GM19035 (cell line): ENCODE results near the gene MTARC2.

ENCODE experiments used
- ATAC-seq: cut with Tn5 transposase; IDR thresholded peaks from one replicate; pipeline ENCODE4 v1.9.1; 2021; ENCODE audit not compliant: unreplicated experiment

Gene MTARC2

DNA sequence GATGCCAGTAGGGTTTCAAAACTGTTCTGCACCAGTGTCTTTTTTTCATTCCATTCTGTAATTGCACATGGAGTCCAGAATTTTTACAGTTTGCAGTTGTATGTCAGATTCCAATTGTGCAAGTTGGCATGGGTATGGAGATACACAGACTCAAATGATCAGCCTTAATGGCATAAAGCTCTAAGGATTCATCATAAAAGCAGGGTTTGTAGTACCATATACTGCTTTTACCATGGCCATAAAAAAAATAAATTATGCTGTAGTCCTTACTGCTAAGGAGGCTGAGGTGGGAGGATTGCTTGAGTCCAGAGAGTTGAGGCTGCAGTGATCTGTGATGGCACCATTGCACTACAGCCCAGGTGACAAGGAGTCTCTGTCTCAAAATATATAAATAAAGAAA is 48.9 kb downstream of the MTARC2 start:
- ATAC-seq: no peak

DNA sequence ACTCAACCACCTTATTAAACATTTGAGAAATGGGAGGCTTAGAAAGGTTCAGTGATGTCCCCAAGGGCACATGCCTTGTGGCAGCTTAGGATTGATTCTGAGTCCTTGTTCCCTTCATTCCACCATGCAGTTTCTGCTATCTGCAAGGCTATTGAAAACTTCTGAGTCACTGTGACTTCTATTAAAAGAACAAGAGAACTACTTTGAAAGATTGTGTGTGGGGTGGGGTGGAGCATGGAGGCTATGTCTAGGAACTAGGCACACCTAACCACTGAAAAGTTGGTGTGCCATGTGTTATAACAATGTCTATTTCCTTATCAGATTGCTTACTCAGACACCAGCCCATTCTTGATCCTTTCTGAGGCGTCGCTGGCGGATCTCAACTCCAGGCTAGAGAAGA is 49.4 kb downstream of the MTARC2 start:
- no peak for ATAC-seq

DNA sequence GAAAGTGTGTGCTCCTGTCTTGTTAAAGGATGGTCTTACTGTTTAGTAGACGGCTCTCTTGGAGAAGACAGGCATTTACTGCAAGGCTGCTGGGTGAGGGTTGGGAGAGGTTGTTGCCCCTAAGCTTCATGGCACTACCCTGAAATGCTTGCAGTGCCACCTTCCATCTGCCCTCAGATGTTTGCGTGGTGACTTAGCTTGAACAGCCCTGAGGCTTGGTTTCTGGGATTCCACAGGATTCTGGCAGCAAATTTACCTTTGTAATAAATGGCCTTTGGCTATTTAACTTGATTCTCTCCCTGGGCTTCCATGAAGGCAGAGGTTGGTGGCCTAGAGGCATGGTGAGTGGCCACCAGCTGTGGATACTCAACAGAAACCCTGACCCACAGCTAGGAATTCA is 50.2 kb downstream of the MTARC2 start:
- no peak for ATAC-seq

DNA sequence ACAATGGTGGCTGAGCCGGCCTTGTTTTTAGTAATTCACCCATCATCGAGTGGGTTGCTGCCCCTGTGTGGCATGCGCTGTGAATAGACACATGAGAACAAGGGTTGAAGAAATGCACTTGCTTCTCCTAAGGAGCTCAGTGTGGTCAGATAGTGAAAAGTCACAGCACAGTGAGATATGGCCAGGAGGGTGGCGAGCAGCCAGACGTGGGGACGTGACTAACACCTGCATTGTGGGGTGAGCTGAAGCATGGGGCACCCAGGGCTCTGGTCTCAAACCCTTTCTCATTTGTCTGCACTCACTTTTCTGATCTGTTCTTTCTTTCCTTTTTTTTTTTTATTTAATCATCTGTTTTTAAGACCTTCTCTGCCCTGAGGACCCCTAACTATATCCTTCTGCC is 52.1 kb downstream of the MTARC2 start:
- ATAC-seq: no peak

GRCh38 chr1:220803401-220804201 is 55.5 kb downstream of the MTARC2 start:
- ATAC-seq: peak; percentile 76

- no peak for ATAC-seq
Measured at GRCh38 chr1:220804202-220804586, 56.1 kb downstream of the MTARC2 start.

- no peak for ATAC-seq
Measured at GRCh38 chr1:220806408-220806807, 58.3 kb downstream of the MTARC2 start.

DNA sequence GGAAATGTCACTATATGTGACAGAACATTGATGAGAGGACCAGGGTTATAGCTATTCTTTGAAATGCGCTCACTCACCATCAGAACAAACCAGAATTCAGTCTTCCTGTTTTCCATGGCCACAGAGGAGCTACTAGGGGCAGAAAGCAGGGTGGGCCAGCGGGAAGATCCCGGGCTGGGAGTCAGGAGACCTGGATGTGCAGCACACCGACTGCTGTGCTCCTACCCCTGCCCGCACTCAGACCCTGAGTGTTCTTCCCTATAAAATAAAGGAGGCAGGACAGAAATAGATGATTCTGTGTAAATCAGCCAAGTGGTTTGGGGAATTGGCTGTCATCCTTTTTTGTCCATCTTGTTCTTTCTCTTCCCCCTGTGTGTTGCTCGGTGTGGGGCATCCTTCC is 59.6 kb downstream of the MTARC2 start:
- ATAC-seq: no peak

DNA sequence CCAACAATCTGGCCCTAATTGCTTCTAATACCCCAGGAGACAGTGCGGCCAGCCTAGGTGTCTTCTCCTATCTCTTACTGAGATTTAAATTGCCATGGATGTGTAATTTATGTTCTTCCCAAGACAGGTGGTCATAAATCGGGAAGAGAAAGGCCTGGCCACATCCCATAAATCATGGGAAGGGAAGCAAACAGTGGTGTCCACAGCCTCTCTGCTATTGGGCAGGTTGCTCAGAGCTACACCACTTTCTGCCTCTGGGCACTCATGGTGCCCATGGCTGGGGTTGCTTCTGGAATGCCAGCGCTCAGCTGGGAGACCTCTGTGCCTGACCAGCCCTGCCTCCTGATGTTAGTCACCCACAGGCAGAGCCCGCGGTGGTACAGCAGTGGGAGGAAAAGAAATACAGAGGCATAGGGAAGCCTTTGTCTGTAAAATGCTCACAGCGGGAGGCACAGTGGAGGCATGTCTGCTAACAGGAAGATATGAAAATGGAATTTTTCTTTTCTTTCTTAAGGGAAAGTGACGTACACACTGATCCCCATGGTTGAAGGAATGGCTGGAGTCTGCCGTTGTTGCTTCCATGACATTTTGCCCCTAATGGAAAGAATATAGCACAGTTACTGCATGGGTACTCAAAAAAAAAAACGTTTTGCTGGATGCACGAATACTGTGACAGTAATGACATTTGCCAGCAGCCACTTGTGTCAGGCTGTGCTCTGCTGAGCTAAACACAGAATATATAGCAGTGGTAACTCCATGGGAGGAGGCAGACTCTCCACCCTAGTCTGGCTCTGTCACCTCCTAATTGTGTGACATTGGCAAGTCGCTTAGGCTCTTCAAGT is 60.4 kb downstream of the MTARC2 start:
- ATAC-seq: no peak

DNA sequence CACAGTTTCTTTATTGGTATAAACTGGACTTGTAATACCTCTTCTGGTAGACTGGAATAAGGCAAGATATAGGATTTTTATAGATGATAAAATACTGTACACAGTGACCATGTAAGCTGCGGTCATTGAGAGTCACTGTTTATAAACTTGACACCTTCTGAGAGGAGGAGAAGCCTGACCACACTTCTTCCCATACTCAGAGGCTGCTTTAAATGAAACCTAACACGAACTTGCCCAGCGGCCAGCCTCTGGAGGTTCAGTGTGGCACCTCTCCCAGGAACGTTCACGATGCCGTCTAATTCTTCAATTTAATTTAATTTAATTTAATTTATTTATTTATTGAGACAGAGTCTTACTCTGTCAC is 61.0 kb downstream of the MTARC2 start:
- no peak for ATAC-seq

DNA sequence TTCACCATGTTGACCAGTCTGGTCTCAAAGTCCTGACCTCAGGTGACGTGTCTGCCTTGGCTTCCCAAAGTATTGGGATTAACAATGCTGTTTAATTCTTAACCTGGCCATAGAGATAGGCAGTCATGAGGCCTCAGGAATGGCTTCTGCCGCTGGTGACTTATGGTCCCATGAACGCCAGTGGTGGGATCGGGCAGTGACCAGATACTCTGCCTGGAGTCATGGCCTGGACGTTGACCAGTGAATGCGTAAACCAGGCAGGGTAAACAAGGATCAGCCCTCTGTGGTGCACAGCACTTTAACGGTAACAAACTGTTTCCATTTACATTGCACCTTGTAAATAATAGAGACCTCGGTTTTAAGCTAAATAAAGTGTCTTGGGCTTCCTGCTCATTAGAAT is 61.6 kb downstream of the MTARC2 start:
- ATAC-seq: no peak

DNA sequence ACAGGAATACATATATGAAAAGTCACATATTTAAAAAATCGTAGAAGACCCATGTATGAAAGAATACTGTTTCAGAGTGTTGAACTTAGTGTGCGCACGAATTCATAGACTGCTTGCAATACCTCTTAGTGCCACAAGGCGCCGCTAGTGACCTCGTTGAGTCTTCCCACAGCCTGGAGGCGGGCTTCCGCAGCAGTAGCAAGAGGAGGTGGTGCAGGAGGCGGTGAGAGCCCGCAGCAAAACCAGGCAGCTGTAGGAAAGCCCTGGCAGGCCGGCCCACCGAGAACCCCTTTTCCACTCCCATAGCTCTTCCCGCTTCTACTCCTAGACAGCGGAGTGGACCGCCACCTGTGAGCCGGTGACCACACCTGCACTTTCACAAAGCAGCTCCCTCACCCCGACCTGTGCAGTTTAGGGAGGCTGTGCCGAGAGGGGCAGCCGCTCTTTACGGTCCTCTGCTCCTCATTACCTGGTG is 62.1 kb downstream of the MTARC2 start:
- peak; percentile 94 for ATAC-seq

GRCh38 chr1:220810963-220811362 is 62.8 kb downstream of the MTARC2 start:
- ATAC-seq: no peak

DNA sequence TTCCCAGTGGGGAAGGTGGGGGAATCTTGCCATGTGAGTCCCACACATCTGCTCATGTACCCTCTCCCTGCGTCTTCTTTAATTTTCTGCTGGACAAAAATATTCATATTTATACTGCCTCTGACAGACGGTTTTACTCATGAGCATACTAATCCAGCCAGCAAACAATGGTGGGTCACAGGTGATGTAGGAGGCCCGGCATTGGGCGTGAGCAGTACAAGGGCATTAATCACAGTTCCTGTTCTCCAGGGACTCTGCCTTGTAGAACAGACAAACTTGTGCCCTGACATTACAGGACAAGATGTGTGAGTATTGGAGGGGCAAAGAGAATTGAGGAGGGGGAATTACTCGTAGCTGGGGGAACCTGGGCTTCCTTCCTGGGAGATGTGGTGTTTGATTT is 63.6 kb downstream of the MTARC2 start:
- ATAC-seq: no peak

DNA sequence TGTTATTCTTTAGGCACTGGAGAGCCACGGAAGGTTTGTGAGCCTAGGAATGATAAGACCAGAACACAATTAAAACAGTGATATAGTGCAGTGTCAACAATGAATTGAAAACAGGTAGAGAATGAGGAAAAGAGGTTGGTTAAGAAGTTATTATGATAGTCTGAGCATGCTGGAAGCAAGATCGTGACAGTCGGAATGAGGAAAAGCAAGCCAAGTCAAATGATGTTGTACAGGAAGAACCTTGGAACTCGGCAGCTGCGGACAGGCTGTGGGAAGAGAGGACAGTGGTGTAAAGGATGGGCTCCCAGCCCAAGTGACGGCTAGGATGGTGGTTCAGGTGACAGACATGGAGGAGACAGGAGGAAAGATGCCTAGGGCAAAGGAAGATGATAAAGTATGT is 64.2 kb downstream of the MTARC2 start:
- ATAC-seq: no peak

DNA sequence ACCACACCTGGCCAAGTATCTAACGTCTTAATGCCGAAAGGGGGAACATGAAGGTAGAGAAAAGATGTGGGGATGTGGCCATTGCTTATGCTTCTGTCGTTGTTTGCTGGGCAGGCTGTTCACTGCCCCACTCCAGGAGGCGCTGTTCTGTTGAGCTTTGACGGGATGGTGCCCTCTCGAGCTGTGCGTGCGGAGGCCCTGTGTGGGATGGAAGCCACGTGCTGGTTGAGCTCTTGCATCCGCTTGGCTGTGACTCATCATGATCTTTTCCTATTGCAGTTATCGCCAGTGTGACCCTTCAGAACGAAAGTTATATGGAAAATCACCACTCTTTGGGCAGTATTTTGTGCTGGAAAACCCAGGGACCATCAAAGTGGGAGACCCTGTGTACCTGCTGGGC is 64.9 kb downstream of the MTARC2 start:
- no peak for ATAC-seq

- no peak for ATAC-seq
Measured at GRCh38 chr1:220815409-220815808, 67.3 kb downstream of the MTARC2 start.

- ATAC-seq: no peak
Measured at GRCh38 chr1:220817907-220818306, 69.8 kb downstream of the MTARC2 start.

DNA sequence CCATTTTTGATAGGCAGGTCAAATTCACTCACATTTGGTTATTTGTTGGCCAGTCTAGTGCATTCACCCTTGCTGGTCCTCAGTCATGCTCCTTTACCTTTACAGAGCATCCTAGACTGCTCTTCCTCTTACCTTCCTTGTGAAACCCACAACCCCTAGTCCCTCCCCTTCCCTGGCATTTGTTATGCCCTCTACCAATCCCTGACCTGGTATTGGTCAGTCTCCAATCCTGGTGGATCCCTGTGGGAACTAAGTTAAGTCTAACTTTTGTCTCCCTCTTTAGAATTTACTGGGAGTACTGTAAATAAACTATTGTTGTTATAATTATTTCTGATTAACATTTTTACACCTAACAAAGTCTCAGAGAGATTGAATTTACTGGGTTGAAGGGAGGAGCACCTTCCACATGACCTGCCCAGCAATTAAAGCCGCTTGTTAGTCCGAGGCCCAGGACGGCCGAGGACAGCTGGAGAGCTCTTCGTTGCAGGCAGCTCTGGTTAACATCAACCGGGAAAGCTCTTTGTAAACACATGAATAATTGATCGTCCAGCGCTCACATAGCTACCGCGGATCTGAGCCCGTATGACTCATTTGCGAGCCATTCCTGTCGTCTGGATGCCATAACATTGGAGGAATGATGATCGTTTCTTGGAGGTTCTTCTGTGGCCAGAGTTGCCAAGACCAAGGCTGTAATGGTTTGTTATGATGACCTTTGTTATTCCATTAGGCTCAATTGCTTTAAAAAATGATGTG is 70.5 kb downstream of the MTARC2 start:
- no peak for ATAC-seq

DNA sequence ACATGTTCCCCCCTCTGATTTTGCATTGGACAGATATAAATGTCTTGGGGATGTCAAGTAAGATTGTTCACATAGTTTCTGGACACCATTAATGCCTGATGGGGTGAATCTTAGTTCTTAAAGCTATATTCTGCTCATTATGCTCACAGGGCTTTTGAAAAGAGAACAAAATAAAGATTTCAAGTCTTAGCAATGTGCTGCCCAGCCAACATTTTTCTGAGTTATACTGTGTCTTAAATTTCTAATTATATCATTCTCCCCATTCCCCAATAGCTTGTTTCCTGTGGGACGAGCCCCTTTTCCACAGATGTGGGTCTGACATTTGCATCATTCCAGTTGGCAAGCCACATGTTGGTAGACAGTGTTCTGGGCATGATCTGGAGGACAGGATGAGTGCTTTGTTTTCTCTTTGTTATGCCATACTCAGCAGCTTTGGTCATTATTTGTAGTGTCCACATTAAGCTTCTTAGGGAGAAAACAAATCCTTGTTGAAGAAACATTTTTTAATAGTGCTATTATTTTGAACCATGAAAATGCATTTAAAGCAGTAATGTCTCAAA is 71.4 kb downstream of the MTARC2 start:
- ATAC-seq: no peak
